Measurements from ENCODE around the gene SFTPA2. TPM values are rescaled to one million over a fixed set of nuclear protein-coding genes. Genes with fewer than 3 reads are reported as not detected.
"Not testable (repeated sequence)": the region's sequence is repeated elsewhere in the genome, so short reads cannot be mapped to it uniquely, and the experiment has no call there.

SFTPA2 gene
- total RNA-seq, 3 donors from 2014 or later: 0.98 TPM; not detected in 2

GRCh38 chr10:79581044-79581443, 20.8 kb upstream of the SFTPA2 start:
- no peak overlapping the region for H3K4me3 ChIP-seq
- no peaks in the 10 kb centered on the region for H3K9me3 ChIP-seq
- no peaks in the 10 kb centered on the region for H3K4me1 ChIP-seq
- no peak for DNase-seq (ENCODE audit: low spot score in 2 of 2)
- no peaks in the 10 kb centered on the region for H3K36me3 ChIP-seq
- no peaks in the 10 kb centered on the region for H3K27me3 ChIP-seq
- TF ChIP-seq POLR2A (IDR thresholded peaks at IDR 0.05) (no peak), POLR2AphosphoS5 (IDR thresholded peaks at IDR 0.05) (no peak), CTCF (IDR thresholded peaks at IDR 0.05) (no peak)
- intact Hi-C loops (cut with DNase I; ENCODE audit: low total_unique reads): no loop called here
- no peak overlapping the region for H3K27ac ChIP-seq

- H3K36me3 ChIP-seq: no peaks in the 10 kb centered on the region
- no peak for DNase-seq (ENCODE audit: low spot score in 2 of 2)
- intact Hi-C loops (cut with DNase I; ENCODE audit: low total_unique reads): no loop called here
Measured at GRCh38 chr10:79579361-79579760, 19.2 kb upstream of the SFTPA2 start.

GRCh38 chr10:79570624-79571023, 10.4 kb upstream of the SFTPA2 start:
- peaks cover 0 to 10% of the 10 kb centered on the region in 2 donors for H3K9me3 ChIP-seq
- intact Hi-C loops (cut with DNase I; ENCODE audit: low total_unique reads); H3K27me3 ChIP-seq; DNase-seq (ENCODE audit: low spot score in 2 of 2); H3K36me3 ChIP-seq; H3K4me1 ChIP-seq; H3K27ac ChIP-seq; H3K4me3 ChIP-seq: not testable (repeated sequence)

More at GRCh38 chr10:79579361-79579760, 19.2 kb upstream of the SFTPA2 start:
- H3K27ac ChIP-seq: no peak overlapping the region
- H3K4me1 ChIP-seq: no peaks in the 10 kb centered on the region
- no peaks in the 10 kb centered on the region for H3K27me3 ChIP-seq
- no peak overlapping the region for H3K4me3 ChIP-seq
- TF ChIP-seq POLR2AphosphoS5 (IDR thresholded peaks at IDR 0.05) (no peak), POLR2A (IDR thresholded peaks at IDR 0.05) (no peak), CTCF (IDR thresholded peaks at IDR 0.05) (no peak)
- no peaks in the 10 kb centered on the region for H3K9me3 ChIP-seq

- Histone ChIP-seq H3K9me3 (no peaks in the 10 kb centered on the region), H3K4me1 (no peaks in the 10 kb centered on the region), H3K27ac (no peak overlapping the region), H3K4me3 (no peak overlapping the region), H3K36me3 (no peaks in the 10 kb centered on the region), H3K27me3 (peaks cover 0 to 5% of the 10 kb centered on the region in 2 donors)
- no peak for DNase-seq (ENCODE audit: low spot score in 2 of 2)
- TF ChIP-seq CTCF (IDR thresholded peaks at IDR 0.05) (no peak), POLR2AphosphoS5 (IDR thresholded peaks at IDR 0.05) (no peak), POLR2A (IDR thresholded peaks at IDR 0.05) (no peak)
- intact Hi-C loops (cut with DNase I; ENCODE audit: low total_unique reads): no loop called here
Measured at GRCh38 chr10:79563426-79563825, 3.2 kb upstream of the SFTPA2 start.

GRCh38 chr10:79562135-79562756, 2.0 kb upstream of the SFTPA2 start:
- no peaks in the 10 kb centered on the region for H3K36me3 ChIP-seq
- H3K9me3 ChIP-seq: no peaks in the 10 kb centered on the region
- DNase-seq (ENCODE audit: low spot score in 2 of 2): peak; percentile 23 to 75
- intact Hi-C loops (cut with DNase I; ENCODE audit: low total_unique reads): no loop called here
- no peak overlapping the region for H3K27ac ChIP-seq
- H3K4me3 ChIP-seq: no peak overlapping the region
- TF ChIP-seq POLR2A (IDR thresholded peaks at IDR 0.05) (no peak), CTCF (IDR thresholded peaks at IDR 0.05) (peak; percentile 8 to 78 (median 49))
- peaks cover 0 to 5% of the 10 kb centered on the region in 2 donors for H3K27me3 ChIP-seq
- H3K4me1 ChIP-seq: no peaks in the 10 kb centered on the region
